WERI-Rb-1 (cell line): ENCODE data around the gene GPX4.

Experiments used
- DNase-seq: peaks from one replicate; pipeline ENCODE4 v3.0.0-alpha.2; 2020
- H3K27ac ChIP-seq: fragments of 250-450 bp; sonication (Bioruptor Pico); 2 replicates; pipeline ENCODE4 v1.5.1; 2020; ENCODE audit warnings: mild to moderate bottlenecking, moderate library complexity
- H3K27me3 ChIP-seq: fragments of 250-450 bp; sonication (Bioruptor Pico); 2 replicates; pipeline ENCODE4 v1.5.1; 2021; ENCODE audit warnings: mild to moderate bottlenecking, low read depth, moderate library complexity; ENCODE audit not compliant: insufficient read depth, severe bottlenecking
- H3K36me3 ChIP-seq: fragments of 250-450 bp; sonication (Bioruptor Pico); 2 replicates; pipeline ENCODE4 v1.5.1; 2020; ENCODE audit warnings: mild to moderate bottlenecking, moderate library complexity
- H3K4me3 ChIP-seq: 2 replicates; pipeline ENCODE4 v1.5.1; 2011; ENCODE audit warnings: low read depth, mild to moderate bottlenecking, control low read depth, low read length
- H3K9me3 ChIP-seq: fragments of 250-450 bp; sonication (Bioruptor Pico); 2 replicates; pipeline ENCODE4 v1.5.1; 2021; ENCODE audit warnings: mild to moderate bottlenecking, moderate library complexity; ENCODE audit not compliant: severe bottlenecking
- CTCF ChIP-seq: IDR thresholded peaks from 2 replicates; pipeline ENCODE4 v1.5.1; 2011; ENCODE audit warnings: low read depth, mild to moderate bottlenecking, control low read depth, inconsistent platforms, low read length

The GPX4 gene

GRCh38 chr19:1107661-1108261, 4.0 kb downstream of the GPX4 start:
- H3K36me3 ChIP-seq: peaks cover 35% of the 10 kb centered on the region
- H3K9me3 ChIP-seq: no peaks in the 10 kb centered on the region
- H3K4me3 ChIP-seq: no peak overlapping the region
- peak overlapping the region; percentile 8; the same call in 1 of the 2 replicates for H3K27ac ChIP-seq
- H3K27me3 ChIP-seq: no peaks in the 10 kb centered on the region
- TF ChIP-seq CTCF: no peak
- no peak for DNase-seq

GRCh38 chr19:1108291-1109031, 4.7 kb downstream of the GPX4 start:
- no peak overlapping the region for H3K4me3 ChIP-seq
- no peak for DNase-seq
- peaks cover 35% of the 10 kb centered on the region for H3K36me3 ChIP-seq
- no peak overlapping the region for H3K27ac ChIP-seq
- no peaks in the 10 kb centered on the region for H3K27me3 ChIP-seq
- no peak for TF ChIP-seq CTCF
- no peaks in the 10 kb centered on the region for H3K9me3 ChIP-seq

GRCh38 chr19:1109032-1109551, 5.3 kb downstream of the GPX4 start:
- peaks cover 38% of the 10 kb centered on the region for H3K36me3 ChIP-seq
- no peaks in the 10 kb centered on the region for H3K27me3 ChIP-seq
- no peak for DNase-seq
- H3K4me3 ChIP-seq: no peak overlapping the region
- no peak overlapping the region for H3K27ac ChIP-seq
- no peaks in the 10 kb centered on the region for H3K9me3 ChIP-seq
- no peak for TF ChIP-seq CTCF

- Histone ChIP-seq H3K27ac (no peak overlapping the region), H3K36me3 (peaks cover 38% of the 10 kb centered on the region), H3K27me3 (no peaks in the 10 kb centered on the region), H3K4me3 (no peak overlapping the region), H3K9me3 (no peaks in the 10 kb centered on the region)
- DNase-seq: no peak
- TF ChIP-seq CTCF: no peak
Observed at GRCh38 chr19:1109697-1110671, 6.2 kb downstream of the GPX4 start.

GRCh38 chr19:1110809-1111640, 7.2 kb downstream of the GPX4 start:
- no peak for TF ChIP-seq CTCF
- Histone ChIP-seq H3K9me3 (no peaks in the 10 kb centered on the region), H3K4me3 (no peak overlapping the region), H3K27me3 (no peaks in the 10 kb centered on the region), H3K27ac (no peak overlapping the region), H3K36me3 (peaks cover 36% of the 10 kb centered on the region)
- no peak for DNase-seq
